Measurements from ENCODE around the gene KRT13.

GRCh38 chr17:41549596-41550039, 44.2 kb upstream of the KRT13 start:
- TF ChIP-seq POU6F1 (CRISPR knock-in tag; IDR thresholded peaks at IDR 0.05; ENCODE audit: borderline replicate concordance, low read depth) (no peak), ZFP3 (CRISPR knock-in tag; IDR thresholded peaks at IDR 0.05) (no peak), BACH2 (CRISPR knock-in tag; IDR thresholded peaks at IDR 0.05; ENCODE audit: borderline replicate concordance) (no peak), ZFP30 (CRISPR knock-in tag; IDR thresholded peaks at IDR 0.05) (no peak), PATZ1 (CRISPR knock-in tag; IDR thresholded peaks at IDR 0.05; ENCODE audit: borderline replicate concordance) (no peak), ZNF70 (CRISPR knock-in tag; IDR thresholded peaks at IDR 0.05) (no peak), SNAI2 (CRISPR knock-in tag; IDR thresholded peaks at IDR 0.05) (no peak), ESRRG (CRISPR knock-in tag; IDR thresholded peaks at IDR 0.05) (no peak), CREB5 (CRISPR knock-in tag; IDR thresholded peaks at IDR 0.05; ENCODE audit: low read depth) (no peak), CSDC2 (CRISPR knock-in tag; IDR thresholded peaks at IDR 0.05) (no peak), ARNTL (CRISPR knock-in tag; IDR thresholded peaks at IDR 0.05; ENCODE audit: borderline replicate concordance, low read depth) (no peak)
